Panc1 (cell line): ENCODE data around the gene TMEM88. TPM values are rescaled to one million over a fixed set of nuclear protein-coding genes. Genes with fewer than 3 reads are reported as not detected.

Experiments used
- ATAC-seq: fragments of 200-7000 bp; cut with Tn5 transposase; 2 replicates; pipeline ENCODE4 v1.9.1; 2020; ENCODE audit warnings: mild to moderate bottlenecking, moderate library complexity
- BruUV-seq: library from RNA; stranded (reverse); fragments of 400-500 nt; replicated peaks from 2 replicates; lab custom pipeline; 2021; lab: Mats Ljungman, UMichigan
- CTCF ChIA-PET: fragments of 300-600 bp; sonication (Branson Sonifier 250); formaldehyde crosslinking; loops from one replicate; lab custom pipeline; 2022; ENCODE audit warnings: antibody characterized with exemption; lab: Charles Lee
- POLR2A ChIA-PET: fragments of 300-600 bp; sonication (Branson Sonifier 250); formaldehyde crosslinking; loops from one replicate; lab custom pipeline; 2022; ENCODE audit warnings: antibody characterized with exemption; lab: Charles Lee
- DNase-seq: peaks from one replicate; pipeline ENCODE4 v3.0.0-alpha.2; 2010; ENCODE audit warnings: low read depth, low spot score
- H3K27ac ChIP-seq: 2 replicates; pipeline ENCODE4 v1.5.1; 2011; ENCODE audit warnings: mild to moderate bottlenecking, low read length, inconsistent platforms
- H3K27me3 ChIP-seq: fragments of 200-500 bp; sonication (Bioruptor generic); 2 replicates; pipeline ENCODE4 v1.6.0; 2014; ENCODE audit warnings: low read length, inconsistent platforms; ENCODE audit not compliant: control insufficient read depth, insufficient read depth
- H3K36me3 ChIP-seq: fragments of 200-500 bp; sonication (Bioruptor generic); 2 replicates; pipeline ENCODE4 v1.5.1; 2014; ENCODE audit warnings: inconsistent platforms, mild to moderate bottlenecking, low read length, moderate library complexity; ENCODE audit not compliant: control insufficient read depth, insufficient read depth
- H3K4me1 ChIP-seq: 2 replicates; pipeline ENCODE4 v1.5.1; 2011; ENCODE audit warnings: inconsistent platforms, mild to moderate bottlenecking, low read length, moderate library complexity; ENCODE audit not compliant: control insufficient read depth, insufficient read depth
- H3K4me3 ChIP-seq, 2 experiments: 2 replicates each; pipeline ENCODE4 v1.5.1; 2011 to 2012; ENCODE audit warnings: low read depth in 2 of 2, low read length in 2 of 2, mild to moderate bottlenecking in 2 of 2, inconsistent platforms in 1 of 2, moderate library complexity in 1 of 2
- H3K9me3 ChIP-seq: fragments of 200-500 bp; sonication (Bioruptor generic); 2 replicates; pipeline ENCODE4 v1.5.1; 2014; ENCODE audit warnings: low read depth, mild to moderate bottlenecking, inconsistent platforms, low read length, moderate library complexity; ENCODE audit not compliant: control insufficient read depth, insufficient read depth
- CTCF ChIP-seq: fragments of 450-650 bp; IDR thresholded peaks from 2 replicates; pipeline ENCODE4 v1.5.1; 2017; ENCODE audit warnings: mild to moderate bottlenecking
- POLR2AphosphoS5 ChIP-seq: IDR thresholded peaks from 2 replicates; pipeline ENCODE4 v1.6.1; 2012; ENCODE audit warnings: mild to moderate bottlenecking, low read depth, low read length, moderate library complexity
- REST ChIP-seq, 2 experiments: IDR thresholded peaks; 2 replicates each; pipeline ENCODE4 v1.6.1; 2011 to 2012; ENCODE audit warnings: low read depth in 2 of 2, control low read depth in 1 of 2, low read length in 1 of 2, mild to moderate bottlenecking in 1 of 2, moderate library complexity in 1 of 2; ENCODE audit not compliant: insufficient read depth in 1 of 2
- SIN3A ChIP-seq: IDR thresholded peaks from 2 replicates; pipeline ENCODE4 v1.6.1; 2012; ENCODE audit warnings: low read depth, mild to moderate bottlenecking, low read length, moderate library complexity, borderline replicate concordance; ENCODE audit not compliant: insufficient read depth
- TCF7L2 ChIP-seq: IDR thresholded peaks from 2 replicates; pipeline ENCODE4 v1.6.1; 2011; ENCODE audit warnings: mild to moderate bottlenecking, low read depth, low read length, inconsistent platforms
- in situ Hi-C: cut with HindIII; loops from 2 replicates; pipeline ENCODE4 v1.10.0; 2016; ENCODE audit warnings: low sequenced_read_pairs, low pct_unique_long_range_greater_than_20kb
- intact Hi-C: fragments of 100-400 bp; cut with micrococcal nuclease; formaldehyde crosslinking; loops from one replicate; pipeline ENCODE4 v1.10.0; 2022; ENCODE audit not compliant: unreplicated experiment
- total RNA-seq: library from RNA; stranded (reverse); gene quantifications from one replicate; pipeline ENCODE4 v1.2.1, GENCODE V29; 2021; ENCODE audit not compliant: unreplicated experiment

TMEM88 gene
- total RNA-seq, 1 experiment from 2014 or later: 1.6 TPM

- in situ Hi-C loops (no loop called here), intact Hi-C loops (no loop called here)
- Histone ChIP-seq H3K27me3 (no peaks in the 10 kb centered on the region), H3K4me1 (no peaks in the 10 kb centered on the region), H3K4me3 (no peak overlapping the region), H3K36me3 (no peaks in the 10 kb centered on the region), H3K9me3 (no peaks in the 10 kb centered on the region), H3K27ac (no peak overlapping the region)
- ChIA-PET CTCF (no interaction called here), POLR2A (no interaction called here)
- DNase-seq (no peak), ATAC-seq (no peak)
- TF ChIP-seq POLR2AphosphoS5 (no peak), CTCF (no peak), SIN3A (no peak), TCF7L2 (no peak), REST (IDR thresholded peaks at IDR 0.05; ENCODE audit: insufficient read depth in 1 of 2, low read depth in 2 of 2, low read length in 1 of 2) (no peak)
- no TSS peak for BruUV-seq
Measured at GRCh38 chr17:7818026-7818425, 36.8 kb upstream of the TMEM88 start.

GRCh38 chr17:7818746-7819645 lies 35.9 kb upstream of the TMEM88 start:
- POLR2A ChIA-PET: no interaction called here
- no peak for ATAC-seq

More at GRCh38 chr17:7818746-7819645, 35.9 kb upstream of the TMEM88 start:
- no TSS peak for BruUV-seq
- Histone ChIP-seq H3K4me3 (no peak overlapping the region), H3K36me3 (no peaks in the 10 kb centered on the region), H3K4me1 (no peaks in the 10 kb centered on the region), H3K27me3 (no peaks in the 10 kb centered on the region), H3K9me3 (no peaks in the 10 kb centered on the region), H3K27ac (no peak overlapping the region)
- in situ Hi-C loops (no loop called here), intact Hi-C loops (no loop called here)
- no peak for DNase-seq
- TF ChIP-seq REST (IDR thresholded peaks at IDR 0.05; ENCODE audit: insufficient read depth in 1 of 2, low read depth in 2 of 2, low read length in 1 of 2) (no peak), TCF7L2 (no peak), CTCF (no peak), POLR2AphosphoS5 (no peak), SIN3A (no peak)
- CTCF ChIA-PET: interaction anchor here (0.6 to 0.9 kb wide), 2 partner anchors 62 to 94 kb away, joined by 3 read pairs; no protein-coding TSS in a partner anchor
